Lower lobe of right lung (tissue), 2 donors: ENCODE results near the gene INCA1. TPM values are rescaled to one million over a fixed set of nuclear protein-coding genes. Genes with fewer than 3 reads are reported as not detected.

ENCODE experiments used
- ATAC-seq, 2 donors: fragments of 200-7000 bp; cut with Tn5 transposase; one replicate each; pipeline ENCODE4 v1.9.1; 2020 to 2022; ENCODE audit warnings: mild to moderate bottlenecking in 2 of 2, moderate library complexity in 2 of 2
- DNase-seq: peaks from one replicate; pipeline ENCODE4 v3.0.0-alpha.2; 2020
- H3K27ac ChIP-seq: fragments of 200-600 bp; one replicate; pipeline ENCODE4 v1.8.0; 2022
- H3K27me3 ChIP-seq: fragments of 200-600 bp; one replicate; pipeline ENCODE4 v1.8.0; 2022; ENCODE audit warnings: low read depth
- H3K36me3 ChIP-seq: fragments of 200-600 bp; one replicate; pipeline ENCODE4 v1.8.0; 2022; ENCODE audit warnings: mild to moderate bottlenecking
- H3K4me1 ChIP-seq: fragments of 200-600 bp; one replicate; pipeline ENCODE4 v1.8.0; 2022
- H3K4me3 ChIP-seq: fragments of 200-600 bp; one replicate; pipeline ENCODE4 v1.8.0; 2022; ENCODE audit warnings: mild to moderate bottlenecking
- H3K9me3 ChIP-seq: fragments of 200-600 bp; one replicate; pipeline ENCODE4 v1.8.0; 2022
- intact Hi-C: fragments of 100-400 bp; cut with DNase I; formaldehyde crosslinking; loops from one replicate; pipeline ENCODE4 v1.11.0; 2022
- total RNA-seq: library from RNA; stranded (reverse); fragmentation: NEBNext Ultra II Directional; extraction: Animal tissue kit (Norgen Biotek cat#: 25700); gene quantifications from one replicate; pipeline ENCODE4 v1.2.1, GENCODE V29; 2021
- TF ChIP-seq, protein P1 (sequence below): fragments of 200-600 bp; IDR thresholded peaks from one replicate; pipeline ENCODE4 v1.8.0; 2022; ENCODE audit warnings: antibody characterized with exemption, mild to moderate bottlenecking
- donor health status: DM: no; HTN: yes; CAD: no; lungs with severe emphysema.

INCA1 gene
- total RNA-seq, 1 donor from 2014 or later, result 1.9 TPM

DNA sequence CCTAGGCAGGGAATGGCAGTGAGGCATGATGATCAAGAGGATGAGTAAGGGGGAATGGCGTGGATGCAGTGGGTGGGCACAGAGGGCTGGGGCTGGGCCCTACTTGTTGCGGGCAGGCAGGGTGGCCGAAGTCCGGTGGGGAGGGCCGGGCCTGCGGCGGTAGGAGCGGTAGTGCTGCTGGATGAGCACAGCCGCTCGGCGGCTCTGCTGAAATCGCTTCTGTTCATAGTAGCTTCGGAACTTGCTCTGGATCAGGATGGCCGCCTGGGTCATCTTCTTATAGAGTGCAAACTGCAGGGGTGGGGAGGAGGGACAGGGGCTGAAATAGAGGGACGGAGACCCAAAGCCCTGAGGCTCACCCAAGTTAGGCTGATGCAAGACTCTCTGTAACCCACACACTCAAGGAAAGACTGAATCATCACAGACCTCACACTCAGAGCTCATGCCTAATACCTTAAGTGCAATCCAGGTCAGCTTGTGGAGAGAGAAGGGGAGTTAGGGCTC, 28.2 kb downstream of the INCA1 start:
- ATAC-seq (no peak), DNase-seq (no peak)
- peak overlapping the region; percentile 93 for H3K27ac ChIP-seq
- H3K27me3 ChIP-seq, result no peaks in the 10 kb centered on the region
- TF ChIP-seq, protein P1, sequence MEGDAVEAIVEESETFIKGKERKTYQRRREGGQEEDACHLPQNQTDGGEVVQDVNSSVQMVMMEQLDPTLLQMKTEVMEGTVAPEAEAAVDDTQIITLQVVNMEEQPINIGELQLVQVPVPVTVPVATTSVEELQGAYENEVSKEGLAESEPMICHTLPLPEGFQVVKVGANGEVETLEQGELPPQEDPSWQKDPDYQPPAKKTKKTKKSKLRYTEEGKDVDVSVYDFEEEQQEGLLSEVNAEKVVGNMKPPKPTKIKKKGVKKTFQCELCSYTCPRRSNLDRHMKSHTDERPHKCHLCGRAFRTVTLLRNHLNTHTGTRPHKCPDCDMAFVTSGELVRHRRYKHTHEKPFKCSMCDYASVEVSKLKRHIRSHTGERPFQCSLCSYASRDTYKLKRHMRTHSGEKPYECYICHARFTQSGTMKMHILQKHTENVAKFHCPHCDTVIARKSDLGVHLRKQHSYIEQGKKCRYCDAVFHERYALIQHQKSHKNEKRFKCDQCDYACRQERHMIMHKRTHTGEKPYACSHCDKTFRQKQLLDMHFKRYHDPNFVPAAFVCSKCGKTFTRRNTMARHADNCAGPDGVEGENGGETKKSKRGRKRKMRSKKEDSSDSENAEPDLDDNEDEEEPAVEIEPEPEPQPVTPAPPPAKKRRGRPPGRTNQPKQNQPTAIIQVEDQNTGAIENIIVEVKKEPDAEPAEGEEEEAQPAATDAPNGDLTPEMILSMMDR, result no peak
- intact Hi-C loops, result no loop called here
- peaks cover 50% of the 10 kb centered on the region for H3K36me3 ChIP-seq
- peak overlapping the region; percentile 94 for H3K4me3 ChIP-seq
- peaks cover 52% of the 10 kb centered on the region for H3K4me1 ChIP-seq
- H3K9me3 ChIP-seq, result no peaks in the 10 kb centered on the region

DNA sequence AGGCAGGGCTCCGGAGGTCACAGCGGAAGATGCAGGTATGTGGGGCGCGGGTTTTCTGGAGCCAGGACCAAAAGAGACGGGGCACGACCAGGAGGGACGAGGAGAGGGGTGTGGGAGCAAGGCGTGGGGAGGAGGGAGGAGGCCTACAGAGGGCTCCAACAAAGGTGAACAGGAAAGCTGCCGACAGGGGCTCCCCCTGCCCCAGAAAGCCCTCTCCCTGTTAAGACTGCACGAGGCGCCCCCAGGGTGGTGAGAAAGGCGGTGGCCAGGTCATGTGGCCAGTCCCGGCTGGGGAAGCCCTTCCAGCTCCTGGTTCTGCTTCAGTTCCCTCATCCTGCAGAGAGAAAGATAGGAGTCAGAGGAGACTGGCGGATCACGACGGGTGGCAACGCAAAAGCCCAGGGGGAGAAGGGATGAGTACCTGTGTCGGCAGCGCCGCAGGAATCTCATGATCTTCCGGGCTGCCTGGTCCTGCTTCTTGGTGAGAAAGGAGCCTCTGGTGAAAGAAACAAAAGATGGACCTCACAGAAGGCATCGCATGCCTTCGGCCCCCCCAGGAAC, 28.8 kb downstream of the INCA1 start:
- Histone ChIP-seq H3K4me3 (peak overlapping the region; percentile 94), H3K9me3 (no peaks in the 10 kb centered on the region), H3K36me3 (peaks cover 44% of the 10 kb centered on the region), H3K4me1 (peaks cover 48% of the 10 kb centered on the region), H3K27ac (peak overlapping the region; percentile 93), H3K27me3 (no peaks in the 10 kb centered on the region)
- intact Hi-C loops, result no loop called here
- TF ChIP-seq, protein P1, result no peak
- ATAC-seq, result no peak
- no peak for DNase-seq

DNA sequence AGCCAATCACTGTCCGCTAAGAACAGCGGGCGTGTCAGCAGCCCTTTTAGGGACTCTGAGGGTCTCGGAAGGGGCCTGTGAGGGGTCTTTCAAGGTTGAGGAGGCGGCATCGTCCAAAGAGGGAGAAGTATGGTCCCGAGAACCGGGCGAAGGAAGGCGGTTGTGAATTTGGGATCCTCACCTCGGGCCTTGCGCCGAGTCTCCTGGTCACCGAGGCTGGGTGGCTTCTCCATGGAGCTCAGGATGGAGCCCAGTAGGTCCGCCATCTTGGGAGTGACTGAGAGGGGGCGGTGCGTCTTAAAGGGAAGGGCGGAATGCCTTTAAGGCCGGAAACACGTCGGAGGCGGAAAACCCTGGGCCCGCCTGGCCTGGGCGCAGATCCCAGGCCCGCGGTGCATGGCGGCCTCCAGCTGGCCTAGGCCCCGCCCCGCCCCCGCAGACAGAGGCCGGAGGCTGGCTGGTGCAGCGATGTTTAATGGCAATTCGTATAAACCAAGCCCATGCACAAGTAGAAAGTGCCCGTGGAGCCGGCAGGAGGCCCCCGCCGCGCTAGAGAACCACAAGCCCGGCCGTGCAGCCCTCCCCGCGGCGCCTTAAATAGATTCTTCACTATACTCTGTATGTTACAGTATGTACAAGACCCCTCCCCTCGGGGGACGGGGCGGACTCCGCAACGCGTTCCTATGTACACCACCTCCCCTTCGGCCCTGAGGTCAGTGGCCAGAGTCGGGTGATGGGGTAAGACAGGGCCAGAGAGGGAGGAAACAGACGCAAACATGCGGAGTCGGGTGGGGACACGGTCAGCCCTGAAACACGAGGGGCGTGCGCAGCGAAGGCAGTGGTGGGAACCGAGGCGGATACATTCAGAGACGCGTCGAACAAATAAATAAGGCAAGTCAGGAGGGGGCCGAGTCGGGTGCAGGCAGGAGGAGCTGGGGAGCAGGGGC, 29.5 kb downstream of the INCA1 start, which contains the start of gene SPAG7:
Gene SPAG7 (minus strand): TSS at position 279 of the 947 bp plus-strand sequence. CDS start 13 bp downstream, at position 266.
- Histone ChIP-seq H3K27me3 (no peaks in the 10 kb centered on the region), H3K4me1 (peaks cover 41% of the 10 kb centered on the region), H3K36me3 (peaks cover 37% of the 10 kb centered on the region), H3K9me3 (no peaks in the 10 kb centered on the region), H3K4me3 (peak within 1 kb of the TSS; percentile 94), H3K27ac (peak within 1 kb of the TSS; percentile 93)
- intact Hi-C loops, result no loop called here
- TF ChIP-seq, protein P1, result no peak
- ATAC-seq, result peak; percentile 88 to 94
- DNase-seq, result peak; percentile 96

DNA sequence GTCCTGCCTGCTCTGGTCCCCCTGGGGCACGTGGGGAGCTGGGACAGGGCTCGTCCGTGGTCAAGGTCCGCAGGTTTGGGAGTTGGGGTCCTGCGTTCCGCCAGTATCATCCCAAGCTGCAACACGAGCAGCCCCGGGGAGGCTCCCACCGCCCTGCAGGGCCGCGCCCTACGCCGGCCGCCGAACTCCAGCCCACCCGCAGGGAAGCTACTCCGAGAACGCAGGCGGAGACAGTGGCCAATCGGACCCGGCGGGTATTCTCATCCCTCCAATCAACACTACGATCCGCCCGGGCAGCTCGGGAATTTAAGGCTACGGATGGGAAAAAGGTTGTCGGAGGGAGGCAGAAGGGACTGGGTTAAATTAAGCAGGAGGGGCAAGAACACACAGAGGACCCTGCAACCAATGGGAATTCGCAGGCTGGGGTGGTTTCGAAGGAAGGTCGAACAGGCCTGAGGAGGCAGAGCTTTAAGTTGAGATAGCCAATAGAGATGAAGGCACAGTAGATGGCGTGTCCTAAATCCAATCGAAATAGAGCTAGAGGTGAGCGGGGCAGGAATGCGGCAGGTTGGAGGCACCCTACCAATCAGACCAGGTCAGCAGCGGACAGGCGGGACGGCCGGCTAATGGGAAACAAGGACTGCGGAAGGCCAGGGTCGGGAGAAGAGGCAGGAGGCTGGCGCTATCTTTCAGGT, 30.3 kb downstream of the INCA1 start:
- TF ChIP-seq, protein P1, result no peak
- Histone ChIP-seq H3K27me3 (no peaks in the 10 kb centered on the region), H3K27ac (peak overlapping the region; percentile 93), H3K4me3 (peak overlapping the region; percentile 94), H3K36me3 (peaks cover 28% of the 10 kb centered on the region), H3K9me3 (no peaks in the 10 kb centered on the region), H3K4me1 (peaks cover 39% of the 10 kb centered on the region)
- DNase-seq (peak; percentile 99), ATAC-seq (peak; percentile 95)
- intact Hi-C loops, result no loop called here

DNA sequence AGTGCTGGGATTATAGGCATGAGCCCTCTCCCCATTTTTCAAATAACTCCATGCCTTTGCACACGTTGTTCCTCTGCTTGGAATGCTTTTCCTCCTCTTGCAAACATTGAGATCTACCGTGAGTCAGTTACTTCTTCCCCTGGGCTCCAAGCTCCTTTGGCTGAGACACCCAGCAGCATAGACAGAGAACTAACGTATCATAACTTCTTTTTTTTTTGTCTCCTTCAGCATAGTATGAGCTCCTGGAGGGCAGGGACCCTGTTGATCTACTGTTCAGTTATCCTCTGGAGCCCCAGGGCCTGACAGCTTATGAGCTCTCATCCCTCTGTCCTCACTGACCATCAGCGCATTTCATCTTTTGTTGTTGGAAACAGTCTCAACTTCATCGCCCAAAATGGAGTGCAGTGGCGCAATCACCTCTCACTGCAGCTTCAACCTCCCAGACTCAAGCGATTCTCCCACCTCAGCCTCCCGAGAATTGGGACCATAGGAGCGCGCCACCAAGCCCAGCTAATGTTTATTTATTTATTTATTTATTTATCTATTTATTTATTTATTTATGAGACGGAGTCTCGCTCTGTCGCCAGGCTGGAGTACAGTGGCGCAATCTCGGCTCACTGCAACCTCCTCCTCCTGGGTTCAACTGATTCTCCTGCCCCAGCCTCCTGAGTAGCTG, 31.9 kb downstream of the INCA1 start:
- intact Hi-C loops, result no loop called here
- H3K27ac ChIP-seq, result no peak overlapping the region
- DNase-seq, result no peak
- H3K4me3 ChIP-seq, result peak overlapping the region; percentile 94
- no peaks in the 10 kb centered on the region for H3K9me3 ChIP-seq
- TF ChIP-seq, protein P1, result no peak
- peaks cover 22% of the 10 kb centered on the region for H3K36me3 ChIP-seq
- H3K4me1 ChIP-seq, result peaks cover 39% of the 10 kb centered on the region
- no peaks in the 10 kb centered on the region for H3K27me3 ChIP-seq
- no peak for ATAC-seq
